Common myeloid progenitor, CD34-positive (primary cell): ENCODE results near the gene TFAM.
A peak's percentile ranks its signal among the peaks of the same experiment; 100 is the strongest.

Source experiments
- CTCF ChIA-PET: fragments of 350-600 bp; sonication (Branson Sonifier 250); formaldehyde crosslinking; loops from one replicate; lab custom pipeline; 2021; ENCODE audit warnings: antibody characterized with exemption; lab: Charles Lee
- POLR2A ChIA-PET: fragments of 350-600 bp; sonication (Branson Sonifier 250); formaldehyde crosslinking; loops from one replicate; lab custom pipeline; 2021; ENCODE audit warnings: antibody characterized with exemption; lab: Charles Lee
- DNase-seq, 3 donors: peaks; one replicate each; pipeline versions ENCODE4 v3.0.0 to v3.0.0-alpha.2; 2013
- H3K27ac ChIP-seq, 2 experiments: 1 replicate in 1 of 2; 2 replicates in 1 of 2; pipeline ENCODE4 v1.7.0; 2013; ENCODE audit warnings: inconsistent platforms in 2 of 2, low read length in 2 of 2, mild to moderate bottlenecking in 2 of 2, low read depth in 1 of 2, moderate library complexity in 1 of 2; ENCODE audit not compliant: severe bottlenecking in 2 of 2, insufficient read depth in 1 of 2, poor library complexity in 1 of 2
- H3K27me3 ChIP-seq, 5 experiments: replicated peaks in 2 of 5; 1 replicate in 3 of 5; 2 replicates in 2 of 5; pipeline versions ENCODE4 v1.6.1 to v1.7.0; 2013; ENCODE audit warnings: low read length in 4 of 5, mild to moderate bottlenecking in 2 of 5, moderate library complexity in 2 of 5, inconsistent platforms in 1 of 5; ENCODE audit not compliant: insufficient read depth in 5 of 5, control insufficient read depth in 4 of 5
- H3K36me3 ChIP-seq, 4 experiments: 1 replicate in 2 of 4; 2 replicates in 2 of 4; pipeline versions ENCODE4 v1.6.1 to v1.7.0; 2013; ENCODE audit warnings: low read length in 3 of 4, control low read depth in 1 of 4, mild to moderate bottlenecking in 1 of 4; ENCODE audit not compliant: control insufficient read depth in 4 of 4, insufficient read depth in 4 of 4
- H3K4me1 ChIP-seq, 4 experiments: 1 replicate in 3 of 4; 2 replicates in 1 of 4; pipeline versions ENCODE4 v1.6.1 to v1.7.1; 2013; ENCODE audit warnings: low read length in 3 of 4, mild to moderate bottlenecking in 3 of 4, control low read depth in 1 of 4, inconsistent platforms in 1 of 4, moderate library complexity in 1 of 4; ENCODE audit not compliant: control insufficient read depth in 4 of 4, insufficient read depth in 4 of 4; ENCODE audit errors: control extremely low read depth in 1 of 4
- H3K4me3 ChIP-seq, 7 experiments: 1 replicate in 4 of 7; 2 replicates in 3 of 7; pipeline versions ENCODE4 v1.5.1 to v1.7.0; 2013; ENCODE audit warnings: mild to moderate bottlenecking in 7 of 7, low read length in 6 of 7, moderate library complexity in 6 of 7, inconsistent platforms in 2 of 7, low read depth in 2 of 7, control low read depth in 1 of 7; ENCODE audit not compliant: insufficient read depth in 4 of 7, control insufficient read depth in 1 of 7; ENCODE audit errors: extremely low read depth in 1 of 7
- H3K9me3 ChIP-seq, 5 experiments: 1 replicate in 4 of 5; 2 replicates in 1 of 5; pipeline versions ENCODE4 v1.6.1 to v1.7.1; 2013; ENCODE audit warnings: low read length in 4 of 5, mild to moderate bottlenecking in 2 of 5, inconsistent platforms in 1 of 5, low read depth in 1 of 5, moderate library complexity in 1 of 5; ENCODE audit not compliant: control insufficient read depth in 4 of 5, insufficient read depth in 2 of 5; ENCODE audit errors: control extremely low read depth in 1 of 5
- WGBS: methylation state at CpG from one replicate; pipeline ENCODE4 v1.1.5; 2013; ENCODE audit not compliant: insufficient coverage; 5-methylcytosine and 5-hydroxymethylcytosine counted together

The TFAM gene

DNA sequence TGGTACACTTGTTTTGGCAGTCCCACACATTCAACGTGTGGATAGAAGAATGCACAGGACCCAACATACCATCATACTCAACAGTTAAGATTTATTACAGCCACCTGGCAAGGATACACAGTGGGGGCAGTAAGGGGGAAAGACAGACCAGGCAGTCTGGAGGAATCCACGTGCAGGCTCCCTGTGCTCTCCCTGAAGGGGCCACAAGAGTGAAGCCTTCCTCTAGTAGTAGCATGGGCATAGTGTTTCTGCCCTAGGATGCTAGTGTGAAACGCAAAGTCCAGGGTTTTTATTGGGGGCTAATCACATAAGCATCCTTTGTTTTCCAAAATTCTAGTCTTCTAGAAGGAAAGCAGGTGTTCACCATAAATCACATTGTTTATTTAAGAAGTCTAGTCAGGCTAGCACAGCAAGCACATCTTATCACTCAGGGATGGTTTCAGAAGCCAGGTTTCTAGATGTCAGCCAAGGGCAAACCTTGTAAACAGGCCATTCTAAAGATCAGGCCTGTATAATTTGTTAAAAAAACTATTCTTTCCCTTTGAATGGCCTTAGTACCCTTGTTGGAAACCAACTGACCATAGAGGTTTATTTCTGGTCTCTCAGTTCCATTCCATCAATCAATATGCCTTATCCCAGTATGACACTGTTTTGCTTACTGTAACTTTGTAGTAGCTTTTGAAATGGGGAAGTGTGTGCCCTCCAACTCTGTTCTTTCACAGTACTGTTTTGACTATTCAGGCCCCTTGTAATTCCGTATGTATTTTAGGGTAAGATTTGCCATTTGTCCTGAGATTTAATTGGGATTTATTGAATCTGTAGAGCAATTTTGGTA lies 12.4 kb upstream of the TFAM start:
- CTCF ChIA-PET: interaction anchor here (1.4 kb wide), 1 partner anchor 73 kb away, joined by 4 read pairs; no protein-coding TSS in a partner anchor
- DNase-seq: no peak
- no peaks in the 10 kb centered on the region for H3K4me1 ChIP-seq
- H3K9me3 ChIP-seq: no peaks in the 10 kb centered on the region
- POLR2A ChIA-PET: no interaction called here
- H3K36me3 ChIP-seq: peaks cover 0 to 2% (median 0%) of the 10 kb centered on the region in 4 experiments
- WGBS: no CpG with 5 or more reads among the region's 4 CpGs
- H3K27me3 ChIP-seq: no peaks in the 10 kb centered on the region
- H3K27ac ChIP-seq: no peak overlapping the region
- no peak overlapping the region for H3K4me3 ChIP-seq

DNA sequence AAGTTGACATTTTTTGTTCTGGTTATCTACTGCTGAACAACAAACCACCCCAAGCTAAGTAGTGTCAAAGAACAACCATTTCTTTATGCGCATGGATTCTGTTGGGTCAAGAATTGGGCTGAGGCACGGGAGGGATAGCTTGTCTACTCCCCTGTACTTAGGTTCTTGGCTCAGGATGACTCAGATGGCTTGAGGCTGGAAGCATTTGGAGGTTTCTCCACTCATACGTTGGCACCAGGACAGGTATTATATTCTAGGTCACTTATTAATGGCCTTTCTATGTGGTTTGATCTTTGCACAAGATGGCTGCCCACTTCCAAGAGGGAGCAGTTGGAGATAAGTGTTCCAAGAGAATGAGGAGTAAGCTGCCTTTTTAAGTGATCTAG lies 11.8 kb upstream of the TFAM start:
- no peak for DNase-seq
- ChIA-PET POLR2A (no interaction called here), CTCF (interaction anchor here (1.4 kb wide), 1 partner anchor 73 kb away, joined by 4 read pairs; no protein-coding TSS in a partner anchor)
- Histone ChIP-seq H3K36me3 (peaks cover 0 to 2% (median 0%) of the 10 kb centered on the region in 4 experiments), H3K27me3 (no peaks in the 10 kb centered on the region), H3K4me3 (no peak overlapping the region), H3K4me1 (no peaks in the 10 kb centered on the region), H3K9me3 (no peaks in the 10 kb centered on the region), H3K27ac (no peak overlapping the region)
- 97% methylated on average over 3 of the region's 3 CpGs for WGBS

DNA sequence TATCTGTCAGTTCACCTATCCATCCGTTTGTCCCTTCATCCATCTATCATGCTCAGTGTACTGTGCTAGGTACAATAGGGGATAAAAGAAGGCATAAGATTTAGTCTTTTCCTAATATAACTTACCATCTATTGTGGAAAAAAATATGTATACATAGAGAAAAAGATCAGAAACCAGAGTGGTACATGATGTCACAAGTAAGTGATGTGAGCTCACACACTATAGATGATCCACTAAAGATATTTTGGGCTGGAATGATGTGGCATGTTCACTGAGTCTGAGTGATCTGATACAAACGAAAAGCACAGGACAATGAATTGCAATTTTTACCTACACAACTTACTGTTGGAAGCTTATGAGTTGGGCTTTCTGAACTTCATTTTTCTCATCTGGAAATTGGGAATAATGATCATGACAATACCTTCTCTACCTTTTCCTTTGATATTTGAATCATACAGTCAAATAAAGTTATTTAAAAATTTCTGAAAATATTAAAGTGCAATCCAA lies 2.7 kb upstream of the TFAM start:
- no peak for DNase-seq
- WGBS: no CpG with 5 or more reads among the region's 2 CpGs
- H3K4me3 ChIP-seq: no peak overlapping the region
- no peak overlapping the region for H3K27ac ChIP-seq
- H3K27me3 ChIP-seq: no peaks in the 10 kb centered on the region
- ChIA-PET CTCF (interaction anchor here (1.6 kb wide), 1 partner anchor 15 kb away, joined by 3 read pairs; no protein-coding TSS in a partner anchor), POLR2A (no interaction called here)
- H3K4me1 ChIP-seq: peaks cover 14 to 30% (median 21%) of the 10 kb centered on the region in 4 experiments
- no peaks in the 10 kb centered on the region for H3K9me3 ChIP-seq
- peaks cover 0 to 1% (median 0%) of the 10 kb centered on the region in 4 experiments for H3K36me3 ChIP-seq

DNA sequence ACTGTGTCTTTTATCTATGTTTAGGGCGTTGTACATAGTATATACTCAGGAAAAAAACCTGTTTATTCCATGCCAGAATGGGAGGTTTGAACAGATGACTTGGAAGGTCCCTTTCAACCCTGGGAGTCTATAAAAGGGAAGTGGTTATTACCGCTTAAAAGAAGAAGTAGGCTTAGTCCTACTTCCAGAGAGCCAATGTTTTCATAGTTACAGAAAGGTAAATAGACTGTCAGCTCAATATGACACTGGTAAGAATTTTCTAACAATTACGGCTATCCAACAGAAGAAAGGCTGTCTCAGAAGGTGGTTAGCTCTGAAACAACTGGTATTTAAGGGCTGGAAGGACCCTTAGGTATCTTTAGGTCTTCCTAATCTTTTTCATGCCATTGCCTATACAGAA lies 1.1 kb upstream of the TFAM start:
- no peaks in the 10 kb centered on the region for H3K9me3 ChIP-seq
- H3K4me1 ChIP-seq: peaks cover 14 to 30% (median 21%) of the 10 kb centered on the region in 4 experiments
- CTCF ChIA-PET: interaction anchor here (0.7 to 1.7 kb wide), 9 partner anchors 13 to 207 kb away, joined by 3 to 15 read pairs (median 3); no protein-coding TSS in a partner anchor
- no peaks in the 10 kb centered on the region for H3K27me3 ChIP-seq
- DNase-seq: peak; percentile 87 to 96 (median 95)
- H3K4me3 ChIP-seq: peak overlapping the region in 6 of 7 experiments; percentile 87 to 98 (median 95)
- peak overlapping the region; percentile 96 to 98 for H3K27ac ChIP-seq
- POLR2A ChIA-PET: no interaction called here
- peaks cover 0 to 15% (median 8%) of the 10 kb centered on the region in 4 experiments for H3K36me3 ChIP-seq
- no CpG with 5 or more reads among the region's 3 CpGs for WGBS

DNA sequence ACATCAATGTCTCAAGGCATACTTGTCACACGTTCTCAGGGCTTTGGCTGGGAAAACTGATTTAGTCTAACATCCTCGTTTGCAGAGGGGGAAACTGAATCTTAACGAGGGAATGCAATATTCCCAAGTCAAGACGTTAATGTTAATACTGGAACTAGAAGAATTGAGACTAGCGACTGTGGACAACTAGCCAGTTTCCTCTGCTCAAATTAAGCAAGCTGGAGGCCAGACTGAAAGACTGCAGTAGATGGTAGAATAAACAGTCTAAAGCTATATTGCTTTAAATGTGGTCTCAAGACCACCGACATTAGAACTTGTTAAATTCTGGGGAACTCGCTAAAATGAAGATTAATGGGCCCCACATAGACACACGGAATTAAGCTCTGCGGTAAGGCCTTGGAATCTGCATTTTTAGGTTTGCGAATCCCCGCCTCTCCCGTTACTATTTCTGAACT lies 639 bp upstream of the TFAM start:
- 0% methylated on average over 11 of the region's 12 CpGs for WGBS
- H3K36me3 ChIP-seq: peaks cover 0 to 20% (median 11%) of the 10 kb centered on the region in 4 experiments

DNA sequence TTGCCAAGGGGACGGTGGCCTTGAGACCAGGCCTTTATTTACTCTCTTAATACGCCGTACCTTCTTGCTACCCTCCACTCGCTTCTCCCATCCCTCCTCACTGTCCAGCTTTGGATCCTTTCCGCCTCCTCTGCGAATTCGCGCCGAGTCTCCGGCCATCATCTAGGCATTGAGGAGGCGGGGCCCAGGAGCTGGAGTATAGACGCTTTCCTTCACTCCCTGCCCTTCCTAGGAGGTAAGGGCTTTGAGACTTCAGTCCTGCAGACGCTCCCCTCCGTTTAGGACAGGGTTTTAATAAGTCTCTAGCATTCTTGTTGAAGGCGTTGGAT lies 538 bp downstream of the TFAM start:
- H3K4me3 ChIP-seq: peak overlapping the region; percentile 87 to 98 (median 96)
- peak in 1 of 3 donors; percentile 4 for DNase-seq
- ChIA-PET POLR2A (interaction anchor here (0.7 kb wide), 2 partner anchors 12 to 55 kb away, joined by 3 read pairs; no protein-coding TSS in a partner anchor), CTCF (interaction anchor here (1.2 to 2.5 kb wide), 3 partner anchors 11 to 85 kb away, joined by 3 to 17 read pairs (median 3); no protein-coding TSS in a partner anchor)
- H3K9me3 ChIP-seq: no peaks in the 10 kb centered on the region
- peak overlapping the region; percentile 96 to 98 for H3K27ac ChIP-seq
- peaks cover 14 to 30% (median 21%) of the 10 kb centered on the region in 4 experiments for H3K4me1 ChIP-seq
- H3K36me3 ChIP-seq: peaks cover under 1 to 30% (median 13%) of the 10 kb centered on the region in 4 experiments
- 0% methylated on average over 11 of the region's 15 CpGs for WGBS
- no peaks in the 10 kb centered on the region for H3K27me3 ChIP-seq

More for the DNA sequence above, 639 bp upstream of the TFAM start:
- peak in 2 of 3 donors; percentile 74 to 75 for DNase-seq
- POLR2A ChIA-PET: interaction anchor here (0.5 to 0.6 kb wide), 2 partner anchors 208 to 339 kb away, joined by 4 to 5 read pairs; no protein-coding TSS in a partner anchor
- Histone ChIP-seq H3K9me3 (no peaks in the 10 kb centered on the region), H3K27ac (peak overlapping the region; percentile 96 to 98), H3K4me3 (peak overlapping the region; percentile 87 to 98 (median 96)), H3K4me1 (peaks cover 14 to 30% (median 21%) of the 10 kb centered on the region in 4 experiments), H3K27me3 (no peaks in the 10 kb centered on the region)
- CTCF ChIA-PET: interaction anchor here (0.7 to 1.7 kb wide), 8 partner anchors 13 to 208 kb away, joined by 3 to 15 read pairs (median 3); no protein-coding TSS in a partner anchor
